Astrocyte (in vitro differentiated cells and primary cell): ENCODE data around the gene CDH8.

ENCODE experiments used
- CTCF ChIP-seq: IDR thresholded peaks from 2 replicates; pipeline ENCODE4 v1.5.1; 2011; ENCODE audit warnings: low read depth, mild to moderate bottlenecking, inconsistent platforms, low read length, moderate library complexity; ENCODE audit not compliant: insufficient read depth
- EZH2 ChIP-seq: IDR thresholded peaks from 2 replicates; pipeline ENCODE4 v1.6.1; 2012; ENCODE audit warnings: mild to moderate bottlenecking, low read length, inconsistent platforms; ENCODE audit not compliant: insufficient read depth

- TF ChIP-seq EZH2 = no peak
- no peak for TF ChIP-seq CTCF
Observed at GRCh38 chr16:61952841-61953240, 83.4 kb downstream of the CDH8 start.
